GM21360 (cell line): ENCODE measurements around the gene MUSTN1.

Experiments used
- ATAC-seq: cut with Tn5 transposase; IDR thresholded peaks from one replicate; pipeline ENCODE4 v1.9.1; 2021; ENCODE audit warnings: mild to moderate bottlenecking, moderate library complexity; ENCODE audit not compliant: unreplicated experiment

Gene MUSTN1

DNA sequence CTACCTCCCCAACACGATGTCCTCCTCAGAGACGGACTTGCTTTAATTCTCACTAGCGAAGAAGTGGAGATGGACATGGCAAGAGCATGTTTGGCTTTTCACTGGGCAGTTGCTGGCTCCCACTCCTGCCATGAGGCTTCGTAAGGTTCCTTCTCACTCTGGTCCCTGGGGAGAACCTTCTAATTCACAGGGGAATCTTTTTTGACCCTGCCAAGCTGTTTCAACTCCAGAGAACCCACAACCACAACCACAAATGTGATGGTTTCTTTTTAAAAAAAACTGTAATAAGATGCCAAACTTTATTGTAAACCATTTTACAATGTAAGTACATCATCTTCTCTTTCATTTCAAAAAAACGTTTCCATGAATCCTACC lies 1.6 kb upstream of the MUSTN1 start:
- ATAC-seq: no peak

DNA sequence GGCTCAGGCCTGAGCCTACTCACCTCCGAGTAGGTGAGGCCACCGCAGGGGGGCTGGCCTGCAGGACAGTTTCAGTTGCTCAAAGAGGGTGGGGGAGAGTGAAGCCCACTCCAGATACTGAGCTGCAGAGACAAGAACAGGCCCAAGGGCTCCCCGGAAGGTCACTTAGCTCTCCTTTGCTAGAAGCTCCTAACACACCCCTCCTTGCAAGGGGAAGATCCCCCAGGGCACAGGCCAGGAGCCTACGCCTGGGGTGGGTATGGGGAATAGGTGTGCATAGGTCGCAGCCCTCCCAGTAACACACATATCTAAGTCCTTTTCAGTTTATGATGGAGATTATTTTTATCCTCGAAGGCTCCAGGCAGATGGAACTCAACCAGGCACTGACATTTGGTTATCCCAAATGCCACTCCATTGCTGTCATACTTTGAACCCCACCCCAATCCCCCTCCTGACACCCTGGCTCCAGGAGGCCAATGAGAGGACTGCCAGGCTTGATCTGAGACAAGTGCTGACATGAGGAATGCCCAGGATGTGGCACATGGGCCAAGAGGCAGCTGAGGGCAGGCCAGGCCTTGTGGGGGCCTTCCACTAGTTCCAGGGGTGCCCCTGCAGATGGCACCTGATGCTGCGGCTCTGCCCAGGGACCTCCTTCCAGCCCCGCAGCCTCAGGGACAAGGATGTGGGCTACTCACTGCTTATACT lies 1.1 kb upstream of the MUSTN1 start:
- ATAC-seq: no peak

DNA sequence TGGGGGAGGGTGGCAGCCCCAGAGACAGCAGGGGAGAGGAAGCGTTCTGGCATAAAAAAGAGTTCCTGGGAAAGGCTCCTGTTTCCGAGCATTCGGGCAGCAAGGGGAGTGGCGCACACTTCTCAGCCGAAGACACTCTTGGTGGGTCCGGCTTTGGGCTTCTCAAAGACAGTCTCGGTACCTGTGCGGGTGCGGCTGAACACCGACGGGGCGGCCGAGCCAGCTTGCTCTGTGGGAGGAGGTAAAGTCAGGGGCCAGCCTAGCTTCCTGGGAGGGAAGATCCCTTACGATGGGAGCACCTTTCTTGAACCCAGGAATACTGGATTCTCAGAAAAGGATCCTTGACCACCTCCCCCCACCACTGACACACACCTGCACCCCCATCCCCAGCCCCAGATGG lies 1.6 kb downstream of the MUSTN1 start:
- ATAC-seq: no peak

DNA sequence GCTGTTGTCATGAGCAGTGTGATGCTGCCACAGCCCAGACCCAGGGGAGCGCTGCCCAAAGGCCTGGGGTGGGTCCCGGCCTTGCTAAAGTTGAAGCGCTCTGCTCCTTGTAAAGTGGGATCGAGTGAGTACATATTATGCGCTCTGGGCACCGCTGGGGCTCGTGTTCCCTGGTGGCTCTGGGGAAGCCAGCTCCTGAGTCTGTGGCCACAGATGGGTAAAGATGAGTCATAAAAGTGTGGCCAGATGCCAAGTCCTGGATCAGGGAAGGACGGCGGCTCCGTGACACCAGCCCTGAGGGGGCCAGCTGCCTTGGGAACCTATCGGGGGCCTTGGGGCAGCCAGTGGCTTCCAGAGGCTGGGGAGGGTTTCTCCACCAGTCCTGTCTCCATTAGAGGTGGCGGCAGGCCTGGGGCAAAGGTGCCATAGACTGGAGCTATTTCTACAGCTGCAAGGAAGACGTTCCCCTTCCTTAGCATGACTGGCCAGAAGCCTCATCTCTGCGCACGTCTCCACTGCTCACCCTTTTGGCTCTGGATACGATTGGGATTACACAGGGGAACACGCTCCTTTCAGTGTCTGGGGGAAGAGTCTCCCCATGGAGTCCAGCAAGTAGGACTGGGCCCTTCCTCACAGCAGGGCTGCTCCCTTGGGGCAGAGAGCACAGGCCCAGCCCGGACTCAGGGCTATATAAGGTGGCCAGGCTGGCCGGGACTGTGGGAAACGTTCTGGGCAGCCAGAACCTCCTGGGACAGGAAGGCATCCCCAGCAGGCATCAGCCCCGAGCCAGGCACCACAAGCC lies 3.1 kb downstream of the MUSTN1 start:
- ATAC-seq: no peak

DNA sequence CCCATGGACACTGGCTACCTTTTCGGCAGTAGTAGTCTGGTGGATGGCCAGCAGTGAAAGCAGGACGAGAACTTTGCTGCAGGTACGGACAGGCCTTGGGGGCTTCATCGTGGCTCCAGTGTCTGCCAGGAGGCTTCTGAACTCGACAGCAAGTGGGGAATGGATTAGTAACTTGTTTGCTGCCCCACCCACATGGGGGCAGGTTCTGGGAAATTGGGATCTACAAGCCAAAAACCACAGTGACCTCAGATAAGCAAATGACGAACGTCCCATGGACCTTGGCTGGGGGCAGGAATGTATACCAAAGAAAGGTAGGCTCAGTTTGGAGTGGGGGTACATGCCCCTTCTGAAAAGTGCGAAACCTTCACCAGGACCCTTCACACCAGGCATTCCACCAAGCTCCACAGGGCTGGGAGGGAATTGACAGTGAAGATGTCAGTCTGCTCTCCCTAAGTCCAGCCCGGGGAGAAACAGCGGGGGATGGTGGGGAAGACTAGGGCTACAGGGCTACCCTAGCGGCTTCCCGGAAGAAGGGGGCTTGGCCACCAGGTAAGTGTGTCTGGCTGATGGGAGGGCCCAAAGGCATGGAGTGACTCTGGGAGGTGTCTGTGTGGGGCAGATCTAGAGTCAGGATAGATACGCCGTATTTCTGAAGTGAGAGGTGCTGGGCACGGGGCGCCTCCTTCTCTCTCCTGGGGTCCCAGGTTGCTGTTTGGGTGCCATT lies 4.1 kb downstream of the MUSTN1 start, which contains the start of gene ITIH4:
ITIH4 (minus strand) TSS at position 138 of the 724 bp plus-strand sequence; CDS start at position 108, 30 bp downstream.
- no peak for ATAC-seq

DNA sequence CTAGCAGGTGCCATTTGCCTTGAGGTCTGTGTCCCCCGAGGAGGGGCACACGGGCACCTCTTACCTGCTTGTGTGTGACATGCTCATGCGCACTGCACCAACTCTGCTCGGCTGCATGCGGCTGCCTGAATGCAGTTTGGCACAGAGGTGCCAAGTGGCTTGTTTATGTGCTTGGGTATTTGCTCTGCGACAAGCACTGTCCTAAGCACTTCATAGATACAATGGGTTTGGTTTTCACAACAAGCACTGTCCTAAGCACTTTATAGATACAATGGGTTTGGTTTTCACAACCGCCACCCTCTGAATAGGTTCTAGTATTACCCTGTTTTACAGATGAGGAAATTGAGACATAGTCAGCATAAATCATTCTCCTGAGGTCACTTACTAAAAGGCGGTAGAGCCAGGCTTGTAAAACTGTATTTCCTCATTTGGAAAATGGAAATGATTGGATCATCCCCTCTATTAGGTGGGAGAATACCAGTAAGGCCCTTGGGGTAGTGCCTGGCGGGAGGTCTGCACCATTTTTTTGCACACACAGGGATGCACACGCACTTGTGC lies 4.8 kb downstream of the MUSTN1 start:
- no peak for ATAC-seq

DNA sequence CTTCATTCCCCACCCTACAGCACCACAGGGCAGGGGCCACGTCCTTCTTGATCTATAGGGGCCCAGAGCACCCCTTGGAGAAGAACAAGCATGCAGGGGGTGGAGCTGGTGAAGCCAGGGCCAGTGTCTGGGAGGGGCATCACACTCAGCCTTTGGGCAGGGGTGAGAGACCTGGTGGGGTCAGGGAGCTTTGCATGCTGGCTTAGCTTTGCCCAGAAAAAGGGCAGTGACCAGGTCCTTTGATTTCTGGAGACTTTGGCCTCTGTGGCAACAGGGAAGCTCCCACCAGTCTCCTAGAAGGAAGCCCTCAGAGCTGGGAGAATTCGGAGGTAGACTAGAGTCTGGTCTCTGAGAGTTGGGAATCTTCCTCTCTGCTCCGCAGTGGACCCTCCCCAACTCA lies 5.3 kb downstream of the MUSTN1 start:
- ATAC-seq: no peak

DNA sequence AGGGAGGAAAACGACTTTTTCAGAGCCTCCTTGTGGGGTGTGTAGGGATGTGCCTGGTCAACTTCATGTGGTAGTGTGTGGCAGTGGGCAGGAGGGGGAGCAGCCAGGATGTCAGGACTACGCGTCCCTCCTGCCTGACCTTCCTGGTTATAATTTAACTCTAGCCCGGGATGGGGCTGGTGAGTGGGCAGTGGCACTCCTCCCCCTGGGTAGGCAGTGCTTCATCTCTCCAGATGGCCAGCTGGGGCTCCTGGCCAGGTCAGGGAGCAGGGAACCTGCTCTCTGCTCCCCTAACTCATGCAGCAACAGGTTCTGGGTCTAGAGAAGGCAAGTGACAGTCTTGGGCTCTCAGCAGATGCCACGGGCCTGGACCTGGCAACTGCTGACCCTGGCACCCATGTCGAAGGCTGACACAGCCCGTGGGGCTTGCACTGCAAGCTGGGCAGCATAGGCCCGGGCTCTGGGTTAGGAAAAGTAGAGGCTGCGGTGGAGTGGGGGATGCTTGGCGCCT lies 6.9 kb downstream of the MUSTN1 start:
- no peak for ATAC-seq

DNA sequence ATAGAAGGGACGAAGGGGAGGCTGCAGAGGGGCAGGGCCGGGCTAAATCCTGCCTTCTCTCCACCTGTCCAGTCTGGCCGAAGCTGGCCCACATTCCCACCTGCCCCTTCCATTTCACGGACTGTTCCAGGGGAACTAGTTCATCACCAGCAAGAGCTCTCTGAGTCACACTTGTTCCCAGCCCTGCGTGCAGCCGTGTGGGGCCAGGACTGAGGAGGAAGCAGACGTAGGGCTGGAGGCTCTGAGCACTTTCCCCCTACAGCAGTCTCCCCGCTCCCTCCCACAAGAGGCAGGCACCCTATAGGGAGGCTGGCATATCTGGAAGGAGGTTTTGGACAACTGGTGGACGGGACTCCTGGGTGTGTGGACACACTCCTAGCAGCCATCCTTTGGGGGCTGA lies 7.4 kb downstream of the MUSTN1 start:
- ATAC-seq: no peak

DNA sequence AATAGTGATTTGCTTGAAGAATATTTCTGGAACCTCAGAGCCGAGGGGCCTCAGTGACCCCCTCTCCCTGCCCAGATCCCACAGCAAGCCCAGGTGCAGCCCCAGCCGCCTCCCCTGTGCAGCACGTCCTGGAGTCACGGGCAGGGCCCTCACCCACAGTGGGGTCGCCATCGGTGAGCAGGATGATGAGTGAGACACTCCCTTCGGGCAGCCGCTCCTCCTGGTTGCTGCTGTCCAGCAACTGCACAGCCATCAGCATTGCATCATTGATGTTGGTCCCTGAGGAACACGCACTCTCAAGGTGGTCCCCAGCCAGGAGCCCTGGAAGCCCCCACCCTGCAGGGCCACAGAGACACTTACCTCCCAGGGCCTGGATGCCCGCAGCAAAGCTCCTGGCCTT lies 10.8 kb downstream of the MUSTN1 start:
- ATAC-seq: no peak

DNA sequence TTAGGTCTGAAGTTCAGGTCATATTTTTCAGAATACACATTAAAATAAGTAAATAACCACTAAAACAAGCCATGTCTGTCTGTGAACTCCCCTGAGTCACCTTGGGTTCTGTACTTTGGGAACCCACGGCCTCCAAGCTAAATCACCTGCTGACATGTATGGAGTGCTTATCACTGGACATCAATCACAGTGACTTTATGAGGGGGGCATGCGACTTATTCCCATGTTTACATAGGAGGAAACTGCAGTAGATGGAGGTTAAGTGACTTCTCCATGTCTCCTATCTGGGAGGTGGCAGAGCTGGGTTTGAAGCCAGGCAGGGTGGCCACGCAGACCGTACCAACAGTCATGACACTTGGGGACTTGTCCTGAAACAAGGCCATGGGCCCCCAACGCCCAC lies 12.5 kb downstream of the MUSTN1 start:
- no peak for ATAC-seq

DNA sequence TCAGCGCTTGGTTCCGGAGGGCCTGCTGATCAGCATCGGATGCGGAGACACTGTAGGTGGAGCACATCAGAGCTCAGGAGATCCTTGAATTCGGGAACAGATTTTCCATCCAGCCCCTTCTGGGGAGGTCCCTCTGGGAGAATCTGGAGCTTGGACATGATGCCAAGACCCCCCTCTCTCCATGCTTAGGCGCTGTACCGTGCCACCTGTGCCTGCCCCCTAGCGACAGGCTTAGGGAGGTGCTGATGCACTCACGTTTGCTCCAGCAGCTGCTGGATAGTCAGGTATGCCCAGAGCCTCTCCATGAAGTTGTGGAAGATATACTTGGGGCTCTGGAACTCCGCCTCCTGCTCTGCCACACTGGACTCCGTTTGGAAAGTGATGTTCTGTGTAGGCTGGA lies 14.1 kb downstream of the MUSTN1 start:
- no peak for ATAC-seq

DNA sequence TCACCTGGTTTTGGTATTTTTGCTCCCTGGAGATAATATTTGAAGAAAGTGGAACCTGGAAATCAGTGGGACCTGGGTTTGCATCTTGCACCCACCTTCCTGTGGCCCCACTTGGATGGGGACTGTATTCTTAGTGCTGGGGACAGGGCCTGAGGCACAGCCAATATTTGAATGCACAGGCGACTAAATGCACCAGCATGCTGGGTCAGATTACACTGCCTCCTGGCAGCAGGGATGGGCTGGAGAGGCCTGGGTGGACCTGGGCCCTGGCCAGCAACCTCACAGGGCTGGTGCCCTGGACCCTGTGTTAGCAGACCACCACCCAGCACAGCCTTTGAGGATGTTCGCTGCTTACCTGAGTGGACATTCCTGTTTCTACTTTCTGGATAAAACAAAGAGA lies 14.9 kb downstream of the MUSTN1 start:
- no peak for ATAC-seq

DNA sequence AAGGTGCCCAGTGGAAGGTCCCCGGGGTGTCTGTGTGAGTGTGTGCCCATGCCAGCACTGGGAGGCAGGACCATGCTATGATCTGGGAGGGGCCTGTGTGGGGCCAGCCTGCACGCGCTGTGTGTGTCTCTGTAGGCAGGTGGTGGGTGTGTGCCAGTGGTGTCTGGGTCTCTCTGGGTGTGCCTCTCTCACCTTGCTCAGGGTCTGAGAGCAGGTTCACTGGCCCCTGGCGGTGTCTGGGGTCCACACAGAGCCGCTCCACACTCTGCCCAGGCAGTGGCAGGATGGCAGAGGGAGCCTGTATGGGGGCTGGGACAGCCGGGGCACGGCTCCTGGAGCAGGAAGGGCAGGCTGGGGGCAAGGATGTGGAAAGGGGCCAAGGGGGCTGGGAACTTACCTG lies 17.0 kb downstream of the MUSTN1 start:
- ATAC-seq: no peak

DNA sequence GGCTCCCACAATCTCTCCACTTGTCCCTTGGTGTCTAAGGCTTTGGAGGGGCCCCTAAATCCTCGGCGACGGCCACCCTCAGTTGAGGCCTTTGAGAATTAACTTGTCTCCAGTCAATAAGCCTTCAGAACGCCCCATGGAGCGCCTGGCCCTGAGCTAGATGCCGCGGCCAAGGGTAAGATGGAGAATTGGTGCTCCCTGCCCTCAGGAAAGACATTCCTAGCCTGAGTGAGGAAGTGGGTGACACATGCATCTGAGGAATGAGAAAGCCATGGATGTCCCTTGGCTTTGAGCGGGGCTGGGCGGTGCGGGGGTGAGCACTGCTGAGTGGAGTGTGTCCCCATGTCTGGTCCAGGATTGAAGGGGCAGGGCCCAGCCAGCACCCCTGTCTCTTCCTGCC lies 17.6 kb downstream of the MUSTN1 start:
- no peak for ATAC-seq

DNA sequence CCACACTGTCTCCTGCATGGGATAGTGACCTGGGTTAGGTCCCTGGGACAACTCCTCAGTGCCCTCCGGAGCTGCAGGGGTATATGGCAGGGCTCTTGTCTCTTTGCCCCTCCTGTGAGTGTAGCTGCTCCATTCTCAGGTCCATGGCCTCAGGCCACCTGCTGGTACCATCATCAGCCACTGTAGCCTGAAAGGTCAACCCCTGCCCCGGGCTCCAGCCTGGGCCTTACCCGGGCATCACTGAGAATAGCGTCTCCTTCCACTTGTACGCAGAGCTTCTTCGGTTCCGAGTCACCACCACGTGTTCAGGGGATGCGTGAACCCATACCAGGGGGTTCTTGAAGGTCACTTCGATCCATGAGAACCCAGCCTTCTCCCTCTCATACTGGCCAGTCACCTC lies 18.2 kb downstream of the MUSTN1 start:
- ATAC-seq: no peak

DNA sequence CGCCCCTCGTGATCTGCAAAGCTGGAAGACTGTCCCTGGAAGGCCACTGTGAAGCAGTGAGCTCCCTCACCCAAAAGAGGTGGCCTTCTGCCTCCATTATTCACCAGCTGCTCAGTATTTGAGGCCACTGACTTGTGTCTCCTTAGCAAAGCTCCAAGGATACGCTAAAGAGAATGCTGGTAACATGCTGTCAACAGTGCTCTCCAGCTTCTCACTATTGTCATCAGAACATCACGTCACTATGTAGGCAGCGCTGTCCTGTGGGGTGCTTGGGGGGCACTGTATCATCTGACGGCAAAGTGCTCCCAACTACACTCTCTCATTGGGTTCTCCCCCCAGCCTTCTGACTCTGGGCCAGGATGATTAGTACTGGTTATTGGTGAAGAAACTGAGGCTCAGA lies 18.6 kb downstream of the MUSTN1 start:
- no peak for ATAC-seq

DNA sequence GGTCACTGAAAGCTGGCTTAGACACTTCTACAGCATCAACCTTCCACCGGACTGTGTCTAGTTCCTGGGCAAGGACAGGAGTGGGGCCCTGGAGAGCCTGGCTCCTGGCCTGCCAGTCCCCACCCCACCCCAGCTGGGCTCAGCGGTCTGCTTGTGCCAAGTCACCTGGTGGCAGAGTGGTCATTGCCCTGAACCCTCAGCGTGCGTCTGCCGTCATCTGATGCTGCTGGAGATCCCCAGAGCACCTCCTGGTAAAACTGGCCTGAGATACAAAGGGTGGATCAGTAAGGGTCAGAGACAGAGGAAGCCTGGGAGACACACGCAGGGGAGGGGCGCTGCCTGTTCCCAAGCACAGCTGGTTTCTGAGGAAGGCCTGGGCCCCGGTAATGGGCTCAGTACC lies 21.0 kb downstream of the MUSTN1 start:
- ATAC-seq: no peak

DNA sequence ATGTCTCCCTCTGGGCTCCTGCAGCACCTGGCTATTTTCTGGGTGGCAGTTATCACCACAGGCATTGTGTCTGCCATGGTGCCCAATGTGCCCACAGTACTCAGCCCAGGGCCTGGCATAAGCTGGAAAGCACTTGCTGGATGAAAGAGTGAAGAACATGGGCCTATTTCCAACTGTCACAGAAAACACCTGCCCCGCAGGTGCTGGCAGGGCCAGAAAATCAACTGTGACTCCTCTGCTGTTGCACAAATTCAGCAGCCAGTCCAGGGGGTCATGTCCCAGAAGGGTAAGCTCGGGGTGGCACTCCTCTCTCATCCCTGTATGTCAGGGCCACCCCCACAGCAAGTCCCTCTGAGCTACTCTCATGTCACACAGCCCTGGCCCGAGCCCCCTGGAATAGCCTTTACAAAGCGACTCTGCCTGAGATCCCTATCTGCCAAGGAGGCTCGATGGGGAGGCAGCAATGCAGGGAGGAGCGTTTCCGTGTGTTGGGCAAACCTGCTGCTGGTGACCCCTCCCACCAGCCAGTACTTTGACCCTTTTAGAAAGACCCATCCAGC lies 23.3 kb downstream of the MUSTN1 start:
- no peak for ATAC-seq

DNA sequence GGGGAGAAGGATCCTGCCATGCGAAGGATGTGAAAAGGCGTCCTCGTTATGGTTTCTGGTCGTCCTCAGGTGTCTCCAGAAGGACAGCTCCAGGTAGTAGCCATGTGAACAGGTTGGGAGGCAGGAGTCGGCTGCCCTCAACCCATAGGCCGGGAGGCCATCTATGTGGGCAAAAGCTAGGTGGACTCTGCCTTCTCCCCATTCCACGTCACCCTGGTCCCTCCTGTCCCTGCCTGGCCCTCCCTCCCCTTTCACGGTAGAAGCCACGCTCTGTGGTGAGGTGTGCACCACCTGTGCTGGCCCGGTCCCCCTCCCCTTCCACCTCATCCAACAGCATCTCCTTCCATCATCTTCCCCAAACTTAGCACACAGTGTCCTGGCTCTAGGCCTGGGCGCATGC lies 23.9 kb downstream of the MUSTN1 start:
- ATAC-seq: no peak
